HL-60/S4 treated with phorbol 12-myristate 13-acetate at 8.2 ng/mL for 4 days and 3 days (cell line): Measurements from ENCODE around the gene NKD2.
"Not testable (repeated sequence)": the region's sequence is repeated elsewhere in the genome, so short reads cannot be mapped to it uniquely, and the experiment has no call there.

Experiments used
- in situ Hi-C: fragments of 300-500 bp; cut with MboI; formaldehyde crosslinking; loops from 2 replicates; pipeline ENCODE4 v1.15.0; 2022; ENCODE audit warnings: low sequenced_read_pairs

NKD2 gene

GRCh38 chr5:1054799-1055775, 46.5 kb downstream of the NKD2 start:
- in situ Hi-C loops = no loop called here

- in situ Hi-C loops = no loop called here
These were observed 47.5 kb downstream of the NKD2 start for GRCh38 chr5:1055896-1056610.

DNA sequence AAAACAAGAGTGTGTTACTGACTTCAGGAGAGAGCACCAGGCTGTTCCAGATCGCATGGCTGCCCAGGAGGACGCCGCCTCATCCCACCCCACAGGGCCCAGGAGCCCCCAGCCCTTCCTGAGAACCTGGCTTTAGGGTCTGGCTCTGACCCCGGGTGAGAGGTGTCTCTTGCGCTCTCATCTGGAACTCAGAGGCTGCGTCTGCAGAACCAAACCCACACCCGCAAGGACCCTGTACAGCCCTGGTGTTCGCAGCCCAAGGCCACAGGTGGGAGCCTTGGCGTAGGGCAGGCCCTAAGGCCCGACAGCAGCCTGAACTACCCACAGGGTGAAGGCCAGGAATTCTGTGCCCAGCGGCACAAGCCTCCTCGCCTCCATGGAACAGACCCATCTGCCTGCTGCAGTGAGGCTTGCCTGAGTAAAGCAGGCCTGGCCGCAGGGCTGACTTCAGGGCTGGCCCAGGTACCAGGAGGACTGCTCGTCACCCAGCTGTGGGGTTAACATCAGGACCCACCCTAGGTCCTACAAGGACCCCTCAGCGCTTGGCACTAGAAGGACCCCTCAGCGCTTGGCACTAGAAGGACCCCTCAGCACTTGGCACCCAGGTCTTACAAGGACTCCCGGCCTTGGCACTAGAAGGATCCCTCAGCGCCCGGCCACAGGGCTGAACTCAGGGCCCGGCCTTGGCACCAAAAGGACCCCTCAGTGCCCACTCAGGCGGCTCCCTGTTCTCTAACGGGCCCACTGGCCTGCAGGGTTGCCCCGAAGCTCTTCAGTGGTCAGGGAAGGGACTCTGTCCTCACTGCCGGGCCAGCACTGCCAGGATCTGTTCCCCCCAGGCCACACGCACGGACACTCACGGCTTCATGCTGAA, 48.2 kb downstream of the NKD2 start:
- in situ Hi-C loops = no loop called here

DNA sequence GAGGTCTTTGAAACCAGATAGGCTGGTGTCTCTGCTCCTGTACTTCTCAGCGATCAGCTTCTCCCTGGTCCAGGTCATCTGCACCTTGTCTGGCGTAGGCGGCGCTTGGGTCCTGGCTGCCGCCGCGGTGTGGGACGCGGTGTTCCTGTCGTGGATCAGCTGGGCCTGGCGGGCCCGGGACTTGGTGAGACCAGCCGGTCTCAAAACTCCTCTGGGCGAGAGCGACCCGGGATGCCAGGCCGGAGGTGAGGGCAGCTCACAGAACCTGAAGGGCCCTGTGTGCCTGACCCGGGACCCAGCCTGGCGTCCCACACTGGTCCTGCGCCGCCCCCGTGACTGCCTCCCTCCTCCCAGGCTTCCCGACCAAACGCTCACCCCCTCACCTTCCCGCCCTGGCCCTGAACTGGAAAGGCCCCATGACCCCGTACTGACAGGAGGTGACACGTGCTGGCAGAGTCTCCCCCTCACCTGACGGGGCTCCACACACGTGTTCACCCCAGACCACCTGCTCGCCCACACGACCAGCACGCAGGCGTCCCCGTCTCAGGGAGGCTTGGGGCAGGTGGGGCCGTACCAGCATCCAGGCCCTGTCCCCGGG, 49.0 kb downstream of the NKD2 start:
- in situ Hi-C loops = no loop called here

GRCh38 chr5:1058083-1058945, 49.7 kb downstream of the NKD2 start:
- in situ Hi-C loops = no loop called here

- in situ Hi-C loops = no loop called here
These were observed 50.6 kb downstream of the NKD2 start for GRCh38 chr5:1058988-1059883.

- in situ Hi-C loops = no loop called here
These were observed 51.3 kb downstream of the NKD2 start for GRCh38 chr5:1059884-1060263.

DNA sequence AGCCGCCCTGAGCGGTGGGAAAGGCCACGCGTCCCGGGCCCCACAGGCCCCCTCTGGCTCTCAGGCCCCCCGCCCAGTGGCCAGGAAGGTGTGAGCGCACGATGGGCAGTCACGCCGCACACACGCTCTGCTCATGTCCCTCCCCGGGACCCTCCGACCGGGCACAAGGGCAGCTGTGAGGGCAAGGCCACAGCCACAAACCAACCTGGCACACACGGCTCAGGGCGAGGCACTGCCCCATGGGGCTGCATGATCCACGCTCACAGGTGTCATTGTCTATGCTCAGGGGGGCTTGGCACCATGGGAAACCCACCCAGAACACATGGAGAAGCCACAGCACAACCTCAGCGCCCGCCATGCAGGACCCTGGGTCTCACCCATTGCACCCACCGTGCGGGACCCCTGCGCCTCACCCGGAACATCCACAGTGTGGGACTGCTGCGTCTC, 52.0 kb downstream of the NKD2 start:
- in situ Hi-C loops = no loop called here

DNA sequence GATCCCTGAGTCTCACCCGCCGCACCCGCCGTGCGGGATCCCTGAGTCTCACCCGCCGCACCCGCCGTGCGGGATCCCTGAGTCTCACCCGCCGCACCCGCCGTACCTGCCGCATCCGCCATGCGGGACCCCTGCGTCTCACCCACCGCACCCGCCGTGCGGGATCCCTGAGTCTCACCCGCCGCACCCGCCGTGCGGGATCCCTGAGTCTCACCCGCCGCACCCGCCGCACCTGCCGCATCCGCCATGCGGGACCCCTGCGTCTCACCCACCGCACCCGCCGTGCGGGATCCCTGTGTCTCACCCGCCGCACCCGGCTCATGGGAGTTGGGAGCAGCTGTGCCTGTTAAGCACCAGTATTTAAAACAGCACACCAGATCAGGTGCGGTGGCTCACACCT, 52.7 kb downstream of the NKD2 start:
- in situ Hi-C loops = not testable (repeated sequence)

GRCh38 chr5:1061916-1062315, 53.3 kb downstream of the NKD2 start:
- in situ Hi-C loops = no loop called here

DNA sequence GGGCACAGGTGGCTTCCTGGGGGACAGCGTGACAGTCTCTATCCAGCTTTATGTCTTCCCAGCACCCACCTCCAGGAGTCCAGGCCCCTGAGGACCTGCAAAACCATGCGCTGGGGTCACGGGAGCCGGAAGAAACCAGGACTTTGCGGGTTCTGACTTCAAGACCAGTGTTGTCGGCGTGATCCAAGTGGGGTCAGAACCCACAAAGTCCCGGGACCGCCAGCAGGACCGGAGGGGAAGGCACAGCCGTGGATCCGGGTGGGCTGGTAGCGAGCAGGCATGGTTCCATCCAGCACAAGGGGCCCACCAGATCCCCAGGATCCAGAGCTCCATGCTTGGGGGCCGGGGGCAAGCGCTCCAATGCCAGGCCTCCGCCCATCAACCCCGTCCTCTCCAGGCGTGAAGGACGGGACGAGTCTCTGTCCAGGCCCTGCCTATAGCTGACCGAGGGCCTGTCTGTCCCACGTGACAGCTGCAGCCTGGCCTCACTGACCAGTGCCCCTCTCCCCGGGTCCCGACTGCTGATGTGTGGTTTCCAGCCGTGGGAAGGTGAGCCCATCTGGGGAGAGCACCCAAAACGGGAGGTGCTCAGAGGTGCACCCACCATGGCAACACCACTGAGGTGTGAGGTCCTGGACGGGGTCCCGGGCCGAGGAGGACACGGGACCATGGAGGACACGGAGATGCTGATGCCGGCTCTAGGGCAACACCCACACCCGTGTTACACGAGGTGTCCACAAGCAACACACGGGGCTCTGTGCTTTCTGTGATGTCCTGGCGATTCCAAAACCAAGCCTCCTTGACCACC, 54.4 kb downstream of the NKD2 start:
- in situ Hi-C loops = no loop called here

DNA sequence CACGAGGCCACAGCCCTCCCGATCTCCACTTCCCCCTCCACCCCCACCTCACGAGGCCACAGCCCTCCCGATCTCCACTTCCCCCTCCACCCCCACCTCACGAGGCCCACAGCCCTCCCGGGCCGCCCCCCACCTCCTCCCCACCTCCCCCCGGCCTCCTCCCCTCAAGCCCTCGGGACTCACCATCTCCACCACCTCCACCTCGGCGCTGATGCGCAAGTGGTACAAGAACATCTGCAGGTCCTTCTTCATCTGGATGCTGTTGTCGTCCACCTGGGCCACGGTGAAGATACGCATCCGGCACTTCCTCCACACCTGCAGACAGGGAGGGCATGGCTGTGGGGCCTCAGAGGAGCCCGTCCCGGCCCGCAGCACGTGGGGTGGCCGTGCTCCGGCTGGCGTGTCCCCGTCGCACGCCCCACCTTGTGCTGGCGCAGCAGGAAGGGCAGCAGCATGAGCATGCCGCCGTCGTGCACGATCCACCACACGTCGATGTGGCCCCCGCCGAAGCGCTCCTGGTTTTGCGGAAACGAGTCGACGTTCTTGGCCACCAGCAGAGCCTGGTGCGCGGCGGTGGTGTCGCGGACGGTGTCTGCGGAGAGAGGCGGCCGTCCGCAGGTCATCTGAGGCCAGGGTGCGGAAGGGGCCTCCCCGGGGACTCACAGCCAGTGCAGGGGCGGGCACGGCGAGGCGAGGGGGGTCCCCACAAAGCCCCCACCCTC, 55.2 kb downstream of the NKD2 start:
- in situ Hi-C loops = no loop called here

DNA sequence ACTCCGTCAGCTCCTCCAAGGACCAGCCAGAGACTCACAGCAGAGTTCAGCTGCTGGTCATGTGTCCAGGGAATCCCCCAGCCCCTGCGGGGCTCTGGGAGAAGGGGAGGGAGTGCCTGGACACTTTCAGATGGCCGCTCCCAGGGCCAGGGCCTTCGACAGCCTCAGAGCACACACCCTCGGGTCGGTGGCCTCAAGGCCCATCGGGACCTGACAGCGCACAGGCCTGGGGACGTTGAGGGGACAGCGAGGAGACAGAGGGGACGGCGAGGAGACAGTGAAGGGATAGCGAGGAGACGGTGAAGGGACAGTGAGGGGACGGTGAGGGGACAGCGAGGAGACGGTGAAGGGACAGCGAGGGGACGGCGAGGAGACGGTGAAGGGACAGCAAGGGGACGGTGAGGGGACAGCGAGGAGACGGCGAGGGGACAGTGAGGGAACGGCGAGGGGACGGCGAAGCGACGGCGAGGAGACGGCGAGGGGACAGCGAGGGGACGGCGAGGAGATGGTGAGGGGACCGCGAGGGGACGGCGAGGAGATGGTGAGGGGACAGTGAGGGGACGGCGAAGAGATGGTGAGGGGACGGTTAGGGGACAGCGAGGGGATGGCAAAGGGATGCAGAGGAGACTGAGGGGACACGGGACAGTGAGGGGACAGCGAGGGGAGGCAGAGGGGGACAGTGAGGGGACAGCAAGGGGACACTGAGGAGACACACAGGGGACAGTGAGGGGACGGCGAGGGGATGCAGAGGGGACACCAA, 56.0 kb downstream of the NKD2 start:
- in situ Hi-C loops = no loop called here

GRCh38 chr5:1065143-1065750, 56.6 kb downstream of the NKD2 start:
- in situ Hi-C loops = no loop called here

DNA sequence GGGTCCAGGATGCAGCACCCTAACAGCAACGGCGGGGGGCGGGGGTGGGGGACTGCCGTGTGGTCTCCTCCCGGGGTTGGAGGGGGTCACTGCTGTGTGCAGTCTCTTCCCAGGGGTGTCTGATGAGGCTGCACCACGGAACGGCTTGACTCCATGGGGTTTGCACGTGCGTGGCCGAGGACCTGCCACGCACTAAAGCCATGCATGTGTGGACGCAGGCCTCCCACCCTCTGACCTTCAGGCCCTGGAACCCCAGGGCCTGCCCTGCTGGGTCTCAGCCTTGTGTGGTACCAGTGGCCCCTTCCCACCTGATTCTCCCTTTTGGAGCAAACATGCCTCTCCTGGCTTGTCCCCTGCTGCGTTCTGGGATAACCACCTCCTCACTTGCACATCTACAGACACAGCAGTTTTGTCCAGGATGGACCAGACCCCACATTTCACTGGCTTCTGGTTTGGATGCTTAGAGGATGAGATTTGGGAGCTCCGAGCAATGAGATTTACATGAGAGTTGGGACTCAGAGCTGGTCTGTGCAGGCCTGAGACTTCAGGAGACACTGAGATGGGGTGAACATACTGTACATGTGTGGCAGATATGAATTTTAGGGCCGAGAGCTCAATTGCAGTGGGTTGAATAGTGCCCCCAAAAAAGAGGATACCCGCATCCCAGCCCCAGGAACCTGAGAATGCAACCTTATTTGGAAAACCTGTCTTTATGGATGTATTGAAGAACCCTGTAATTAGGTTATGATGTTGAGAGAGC, 57.5 kb downstream of the NKD2 start:
- in situ Hi-C loops = no loop called here
